ENCODE results near the gene SHISAL1.

GRCh38 chr22:44205516-44206329, 107.0 kb downstream of the SHISAL1 start:
- TF ChIP-seq POLR2A (IDR thresholded peaks at IDR 0.05; ENCODE audit: low read depth, low read length) (no peak), POLR2AphosphoS5 (IDR thresholded peaks at IDR 0.05; ENCODE audit: low read depth, low read length) (no peak)
